Measurements from ENCODE around the gene UVRAG.

Gene UVRAG

GRCh38 chr11:75869661-75870455 is 54.8 kb downstream of the UVRAG start (continued):
- TF ChIP-seq ZBTB11 (tag by site-specific recombination; conservative IDR thresholded peaks at IDR 0.05; ENCODE audit: low read depth) (no peak), TRIM28 (IDR thresholded peaks at IDR 0.05; ENCODE audit: borderline replicate concordance, low read length) (no peak), ZFHX2 (tag by site-specific recombination; conservative IDR thresholded peaks at IDR 0.05) (no peak), ZNF561 (tag by site-specific recombination; IDR thresholded peaks at IDR 0.05; ENCODE audit: borderline replicate concordance) (no peak)

DNA sequence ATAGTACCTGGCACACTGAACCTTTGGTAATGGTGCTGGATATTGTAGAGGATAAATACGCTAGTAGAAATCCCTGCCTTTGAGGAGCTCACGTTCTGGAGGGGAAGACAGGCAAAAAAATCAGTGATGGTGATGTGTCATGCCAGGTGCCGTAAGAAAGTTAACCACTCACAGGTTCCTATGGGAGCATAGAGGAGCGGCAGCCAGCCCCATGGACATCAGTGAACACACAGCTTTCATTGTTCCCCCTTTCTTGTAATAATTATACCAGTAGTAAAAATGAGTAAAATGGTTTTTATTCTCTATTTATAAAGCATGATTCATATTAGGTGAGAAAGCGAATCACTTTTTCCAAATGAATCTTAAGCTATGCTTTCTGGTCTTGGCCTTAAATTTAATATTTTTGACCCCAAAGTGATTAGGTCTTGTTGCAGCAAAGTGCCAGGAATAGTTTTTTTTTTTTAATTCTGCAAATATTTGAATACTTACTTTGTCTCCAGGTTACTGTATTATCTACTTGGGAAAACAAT is 57.9 kb downstream of the UVRAG start:
- Histone ChIP-seq H3K4me3 (ENCODE audit: low read depth, low read length) (no peak overlapping the region), H3K36me3 (ENCODE audit: control insufficient read depth in 2 of 2, insufficient read depth in 1 of 2, low read length in 2 of 2) (no peaks in the 10 kb centered on the region), H3K9me3 (ENCODE audit: control insufficient read depth, insufficient read depth, low read depth, low read length) (no peaks in the 10 kb centered on the region), H3K4me1 (ENCODE audit: control insufficient read depth, insufficient read depth, low read length) (no peaks in the 10 kb centered on the region), H3K27ac (ENCODE audit: extremely low read depth, low read depth, low read length) (no peak overlapping the region)
- ChIA-PET POLR2A (no interaction called here), CTCF (interaction anchor here (0.6 to 1.4 kb wide), 10 partner anchors 11 to 585 kb away, joined by 3 to 4 read pairs (median 3); no protein-coding TSS in a partner anchor)
- TF ChIP-seq ZNF311 (tag by site-specific recombination; IDR thresholded peaks at IDR 0.05; ENCODE audit: borderline replicate concordance) (no peak), ZNF354C (tag by site-specific recombination; IDR thresholded peaks at IDR 0.05; ENCODE audit: borderline replicate concordance, low read depth) (no peak), BCL11A (tag by site-specific recombination; IDR thresholded peaks at IDR 0.05; ENCODE audit: low read depth) (no peak), ZFP41 (tag by site-specific recombination; IDR thresholded peaks at IDR 0.05; ENCODE audit: borderline replicate concordance) (no peak), GLI2 (tag by site-specific recombination; IDR thresholded peaks at IDR 0.05; ENCODE audit: borderline replicate concordance, low read depth) (no peak), GLI4 (tag by site-specific recombination; IDR thresholded peaks at IDR 0.05) (no peak), ZNF621 (tag by site-specific recombination; IDR thresholded peaks at IDR 0.05) (no peak), TRIM28 (IDR thresholded peaks at IDR 0.05; ENCODE audit: borderline replicate concordance, low read length) (no peak), FEZF1 (tag by site-specific recombination; IDR thresholded peaks at IDR 0.05) (no peak), ZFP3 (tag by site-specific recombination; IDR thresholded peaks at IDR 0.05; ENCODE audit: low read depth) (no peak)

DNA sequence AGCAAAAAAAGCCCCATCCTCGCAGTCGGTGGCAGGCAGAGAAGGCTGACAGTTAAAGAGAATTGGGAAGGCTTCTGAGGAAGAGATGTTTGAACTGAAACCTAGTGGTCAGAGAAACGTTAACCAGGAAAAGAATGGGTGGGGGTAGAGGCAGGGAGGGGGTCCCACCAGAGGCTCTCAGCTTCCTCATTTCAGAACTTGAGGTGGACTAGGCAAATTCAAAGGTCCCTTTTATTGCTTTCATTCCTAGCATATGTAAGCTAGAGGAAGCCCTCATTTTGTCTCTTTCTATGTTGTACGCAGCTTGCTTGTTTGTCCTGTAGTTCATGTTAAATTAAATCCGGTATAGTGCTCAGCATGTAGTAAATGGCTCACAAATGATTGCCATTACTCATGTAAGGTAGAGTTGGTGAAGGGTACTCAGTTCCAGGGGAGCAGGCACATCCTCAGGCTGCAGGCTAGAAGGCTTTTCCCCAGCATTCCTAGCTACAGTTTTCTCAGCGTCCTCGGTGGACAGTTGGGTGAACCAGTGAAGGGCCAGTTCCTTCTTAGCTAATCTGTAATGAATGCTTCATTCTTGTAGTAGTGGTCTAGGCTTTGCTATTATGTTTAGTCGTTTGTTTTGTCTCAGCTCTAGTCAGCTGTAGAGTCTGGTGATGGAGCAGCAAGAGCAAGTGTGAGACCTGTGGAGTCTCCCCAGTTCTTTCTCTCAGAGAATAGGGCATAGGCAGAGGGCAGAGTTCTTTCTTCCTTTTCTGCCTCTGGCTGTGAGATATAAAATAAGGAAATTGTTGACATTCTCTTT is 58.6 kb downstream of the UVRAG start:
- H3K36me3 ChIP-seq (ENCODE audit: control insufficient read depth in 2 of 2, insufficient read depth in 1 of 2, low read length in 2 of 2) = no peaks in the 10 kb centered on the region
- no peaks in the 10 kb centered on the region for H3K4me1 ChIP-seq (ENCODE audit: control insufficient read depth, insufficient read depth, low read length)
- H3K4me3 ChIP-seq (ENCODE audit: low read depth, low read length) = no peak overlapping the region
- ChIA-PET POLR2A (no interaction called here), CTCF (interaction anchor here (0.6 to 1.4 kb wide), 9 partner anchors 12 to 603 kb away, joined by 3 to 4 read pairs (median 3); no protein-coding TSS in a partner anchor)
- H3K27ac ChIP-seq (ENCODE audit: extremely low read depth, low read depth, low read length) = no peak overlapping the region
- no peaks in the 10 kb centered on the region for H3K9me3 ChIP-seq (ENCODE audit: control insufficient read depth, insufficient read depth, low read depth, low read length)
- no peak for TF ChIP-seq ZNF561 (tag by site-specific recombination; IDR thresholded peaks at IDR 0.05; ENCODE audit: borderline replicate concordance)
- TF ChIP-seq ZXDB (tag by site-specific recombination; IDR thresholded peaks at IDR 0.05) = no peak
- TF ChIP-seq, protein P1, sequence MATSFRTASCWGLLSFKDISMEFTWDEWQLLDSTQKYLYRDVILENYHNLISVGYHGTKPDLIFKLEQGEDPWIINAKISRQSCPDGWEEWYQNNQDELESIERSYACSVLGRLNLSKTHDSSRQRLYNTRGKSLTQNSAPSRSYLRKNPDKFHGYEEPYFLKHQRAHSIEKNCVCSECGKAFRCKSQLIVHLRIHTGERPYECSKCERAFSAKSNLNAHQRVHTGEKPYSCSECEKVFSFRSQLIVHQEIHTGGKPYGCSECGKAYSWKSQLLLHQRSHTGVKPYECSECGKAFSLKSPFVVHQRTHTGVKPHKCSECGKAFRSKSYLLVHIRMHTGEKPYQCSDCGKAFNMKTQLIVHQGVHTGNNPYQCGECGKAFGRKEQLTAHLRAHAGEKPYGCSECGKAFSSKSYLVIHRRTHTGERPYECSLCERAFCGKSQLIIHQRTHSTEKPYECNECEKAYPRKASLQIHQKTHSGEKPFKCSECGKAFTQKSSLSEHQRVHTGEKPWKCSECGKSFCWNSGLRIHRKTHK (tag by site-specific recombination; IDR thresholded peaks at IDR 0.05) = no peak
- TF ChIP-seq GLIS2 (tag by site-specific recombination; IDR thresholded peaks at IDR 0.05) = no peak
- TF ChIP-seq ZNF529 (tag by site-specific recombination; IDR thresholded peaks at IDR 0.05; ENCODE audit: insufficient replicate concordance) = no peak
- TF ChIP-seq, protein P2, sequence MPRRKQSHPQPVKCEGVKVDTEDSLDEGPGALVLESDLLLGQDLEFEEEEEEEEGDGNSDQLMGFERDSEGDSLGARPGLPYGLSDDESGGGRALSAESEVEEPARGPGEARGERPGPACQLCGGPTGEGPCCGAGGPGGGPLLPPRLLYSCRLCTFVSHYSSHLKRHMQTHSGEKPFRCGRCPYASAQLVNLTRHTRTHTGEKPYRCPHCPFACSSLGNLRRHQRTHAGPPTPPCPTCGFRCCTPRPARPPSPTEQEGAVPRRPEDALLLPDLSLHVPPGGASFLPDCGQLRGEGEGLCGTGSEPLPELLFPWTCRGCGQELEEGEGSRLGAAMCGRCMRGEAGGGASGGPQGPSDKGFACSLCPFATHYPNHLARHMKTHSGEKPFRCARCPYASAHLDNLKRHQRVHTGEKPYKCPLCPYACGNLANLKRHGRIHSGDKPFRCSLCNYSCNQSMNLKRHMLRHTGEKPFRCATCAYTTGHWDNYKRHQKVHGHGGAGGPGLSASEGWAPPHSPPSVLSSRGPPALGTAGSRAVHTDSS (tag by site-specific recombination; IDR thresholded peaks at IDR 0.05) = no peak
- TF ChIP-seq, protein P3, sequence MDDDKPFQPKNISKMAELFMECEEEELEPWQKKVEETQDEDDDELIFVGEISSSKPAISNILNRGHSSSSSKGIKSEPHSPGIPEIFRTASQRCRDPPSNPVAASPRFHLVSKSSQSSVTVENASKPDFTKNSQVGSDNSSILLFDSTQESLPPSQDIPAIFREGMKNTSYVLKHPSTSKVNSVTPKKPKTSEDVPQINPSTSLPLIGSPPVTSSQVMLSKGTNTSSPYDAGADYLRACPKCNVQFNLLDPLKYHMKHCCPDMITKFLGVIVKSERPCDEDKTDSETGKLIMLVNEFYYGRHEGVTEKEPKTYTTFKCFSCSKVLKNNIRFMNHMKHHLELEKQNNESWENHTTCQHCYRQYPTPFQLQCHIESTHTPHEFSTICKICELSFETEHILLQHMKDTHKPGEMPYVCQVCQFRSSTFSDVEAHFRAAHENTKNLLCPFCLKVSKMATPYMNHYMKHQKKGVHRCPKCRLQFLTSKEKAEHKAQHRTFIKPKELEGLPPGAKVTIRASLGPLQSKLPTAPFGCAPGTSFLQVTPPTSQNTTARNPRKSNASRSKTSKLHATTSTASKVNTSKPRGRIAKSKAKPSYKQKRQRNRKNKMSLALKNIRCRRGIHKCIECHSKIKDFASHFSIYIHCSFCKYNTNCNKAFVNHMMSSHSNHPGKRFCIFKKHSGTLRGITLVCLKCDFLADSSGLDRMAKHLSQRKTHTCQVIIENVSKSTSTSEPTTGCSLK (tag by site-specific recombination; IDR thresholded peaks at IDR 0.05) = no peak
- no peak for TF ChIP-seq ZNF140 (tag by site-specific recombination; IDR thresholded peaks at IDR 0.05)
- TF ChIP-seq ZNF768 (tag by site-specific recombination; IDR thresholded peaks at IDR 0.05) = no peak
- no peak for TF ChIP-seq MYNN (tag by site-specific recombination; IDR thresholded peaks at IDR 0.05; ENCODE audit: borderline replicate concordance)

All from HEK293 (cell line).